SJSA1 (cell line): ENCODE measurements around the gene SERPINF2. TPM values are rescaled to one million over a fixed set of nuclear protein-coding genes. Genes with fewer than 3 reads are reported as not detected.
"Not testable (repeated sequence)": the region's sequence is repeated elsewhere in the genome, so short reads cannot be mapped to it uniquely, and the experiment has no call there.

ENCODE experiments used
- DNase-seq, 2 experiments: peaks; one replicate each; pipeline ENCODE4 v3.0.0-alpha.2; 2015 to 2020; ENCODE audit warnings: low spot score in 2 of 2, low read depth in 1 of 2
- H3K27ac ChIP-seq: fragments of 250-450 bp; sonication (Bioruptor Pico); 2 replicates; pipeline ENCODE4 v1.5.1; 2020; ENCODE audit warnings: mild to moderate bottlenecking, moderate library complexity
- H3K27me3 ChIP-seq: fragments of 250-450 bp; sonication (Bioruptor Pico); replicated peaks from 2 replicates; pipeline ENCODE4 v1.5.1; 2020; ENCODE audit warnings: mild to moderate bottlenecking, moderate library complexity
- H3K36me3 ChIP-seq: fragments of 250-450 bp; sonication (Bioruptor Pico); 2 replicates; pipeline ENCODE4 v1.5.1; 2020; ENCODE audit warnings: mild to moderate bottlenecking
- H3K4me1 ChIP-seq: fragments of 250-450 bp; sonication (Bioruptor Pico); replicated peaks from 2 replicates; pipeline ENCODE4 v1.6.1; 2021; ENCODE audit warnings: mild to moderate bottlenecking
- H3K4me3 ChIP-seq: fragments of 250-450 bp; sonication (Bioruptor Pico); 2 replicates; pipeline ENCODE4 v1.5.1; 2020; ENCODE audit warnings: mild to moderate bottlenecking
- H3K9me3 ChIP-seq: fragments of 250-450 bp; sonication (Bioruptor Pico); replicated peaks from 2 replicates; pipeline ENCODE4 v1.5.1; 2020; ENCODE audit warnings: mild to moderate bottlenecking
- total RNA-seq: library from RNA; depleted of rRNA; stranded (reverse); fragments of >200 nt; shearing (Covaris generic); gene quantifications from 2 replicates; pipeline ENCODE4 v1.2.3, GENCODE V29; 2014

The SERPINF2 gene
- total RNA-seq, 1 experiment from 2014 or later = not detected

DNA sequence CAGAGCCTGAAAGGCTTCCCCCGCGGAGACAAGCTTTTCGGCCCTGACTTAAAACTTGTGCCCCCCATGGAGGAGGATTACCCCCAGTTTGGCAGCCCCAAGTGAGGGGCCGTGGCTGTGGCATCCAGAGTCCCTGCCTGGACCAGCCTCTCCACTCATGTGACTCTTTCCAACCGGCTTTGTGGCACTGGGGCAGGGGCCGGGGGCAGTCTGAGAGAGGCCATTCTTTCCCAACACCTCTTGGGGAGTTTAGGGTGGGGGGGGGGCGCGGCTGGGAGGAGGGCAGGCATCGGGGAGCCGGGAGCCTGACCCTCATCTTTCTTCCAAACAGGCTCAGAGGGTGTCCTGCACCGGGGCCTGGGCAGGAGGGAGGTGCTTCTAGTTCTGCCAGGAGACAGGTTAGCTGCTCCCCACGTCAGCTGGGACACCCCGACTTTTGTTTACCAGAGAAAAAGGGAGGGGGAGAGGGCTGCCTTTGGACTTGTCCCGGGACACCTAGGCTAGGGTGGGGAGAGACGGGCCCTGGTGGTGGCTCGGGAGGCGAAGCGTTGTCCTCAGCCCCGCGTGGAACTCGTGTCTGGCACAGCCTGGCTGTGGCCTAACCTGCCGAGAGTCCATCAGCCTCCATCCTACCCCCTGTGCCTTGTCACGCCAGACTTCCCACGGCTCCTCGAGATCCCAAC, 11.9 kb downstream of the SERPINF2 start:
- no peak overlapping the region for H3K4me3 ChIP-seq
- no peaks in the 10 kb centered on the region for H3K27me3 ChIP-seq
- DNase-seq = no peak
- H3K27ac ChIP-seq = no peak overlapping the region
- H3K4me1 ChIP-seq = no peaks in the 10 kb centered on the region
- H3K9me3 ChIP-seq = no peaks in the 10 kb centered on the region
- H3K36me3 ChIP-seq = no peaks in the 10 kb centered on the region

DNA sequence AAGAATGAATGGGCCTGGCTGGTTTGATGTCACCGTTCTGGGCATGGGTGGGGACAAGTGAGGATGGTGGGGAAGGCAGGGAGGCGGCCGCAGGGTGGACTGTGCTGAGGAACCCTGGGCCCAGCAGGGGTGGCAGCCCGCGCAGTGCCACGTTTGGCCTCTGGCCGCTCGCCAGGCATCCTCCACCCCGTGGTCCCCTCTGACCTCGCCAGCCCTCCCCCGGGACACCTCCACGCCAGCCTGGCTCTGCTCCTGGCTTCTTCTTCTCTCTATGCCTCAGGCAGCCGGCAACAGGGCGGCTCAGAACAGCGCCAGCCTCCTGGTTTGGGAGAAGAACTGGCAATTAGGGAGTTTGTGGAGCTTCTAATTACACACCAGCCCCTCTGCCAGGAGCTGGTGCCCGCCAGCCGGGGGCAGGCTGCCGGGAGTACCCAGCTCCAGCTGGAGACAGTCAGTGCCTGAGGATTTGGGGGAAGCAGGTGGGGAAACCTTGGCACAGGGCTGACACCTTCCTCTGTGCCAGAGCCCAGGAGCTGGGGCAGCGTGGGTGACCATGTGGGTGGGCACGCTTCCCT, 12.7 kb downstream of the SERPINF2 start:
- no peak overlapping the region for H3K4me3 ChIP-seq
- no peaks in the 10 kb centered on the region for H3K4me1 ChIP-seq
- H3K27me3 ChIP-seq = no peaks in the 10 kb centered on the region
- no peaks in the 10 kb centered on the region for H3K9me3 ChIP-seq
- H3K36me3 ChIP-seq = no peaks in the 10 kb centered on the region
- no peak overlapping the region for H3K27ac ChIP-seq
- DNase-seq = no peak

DNA sequence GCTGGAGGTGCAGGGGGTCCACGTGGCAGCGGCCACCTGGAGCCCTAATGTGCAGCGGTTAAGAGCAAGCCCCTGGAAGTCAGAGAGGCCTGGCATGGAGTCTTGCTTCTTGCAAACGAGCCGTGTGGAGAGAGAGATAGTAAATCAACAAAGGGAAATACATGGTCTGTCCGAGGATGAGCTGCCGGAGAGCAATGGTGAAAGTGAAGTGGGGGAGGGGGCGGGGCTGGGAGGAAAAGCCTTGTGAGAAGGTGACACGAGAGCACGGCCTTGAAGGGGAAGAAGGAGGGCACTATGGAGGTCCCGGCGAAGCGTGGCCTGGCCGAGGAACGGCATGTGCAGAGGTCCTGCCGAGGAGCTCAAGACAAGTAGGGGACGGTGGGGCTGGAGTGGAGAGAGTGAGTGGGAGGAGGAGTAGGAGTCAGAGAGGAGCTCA, 13.2 kb downstream of the SERPINF2 start:
- no peaks in the 10 kb centered on the region for H3K9me3 ChIP-seq
- H3K27ac ChIP-seq = no peak overlapping the region
- H3K4me3 ChIP-seq = no peak overlapping the region
- H3K27me3 ChIP-seq = no peaks in the 10 kb centered on the region
- no peak for DNase-seq
- H3K4me1 ChIP-seq = no peaks in the 10 kb centered on the region
- no peaks in the 10 kb centered on the region for H3K36me3 ChIP-seq

DNA sequence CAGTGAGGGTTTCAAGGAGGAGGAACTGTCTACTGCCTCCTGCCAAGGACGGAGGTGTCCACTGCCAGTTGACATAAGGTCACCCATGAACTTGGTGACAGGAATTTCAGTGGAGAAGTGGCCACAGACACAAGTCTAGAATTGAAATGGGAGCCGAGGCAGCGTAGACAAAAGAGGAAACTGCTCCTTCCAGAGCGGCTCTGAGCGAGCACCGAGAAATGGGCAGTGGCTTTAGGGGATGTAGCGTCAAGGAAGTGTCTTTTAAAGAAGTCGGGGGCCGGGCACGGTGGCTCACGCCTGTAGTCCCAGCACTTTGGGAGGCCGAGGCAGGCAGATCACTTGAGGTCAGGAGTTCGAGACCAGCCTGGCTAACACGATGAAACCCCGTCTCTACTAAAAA, 16.1 kb downstream of the SERPINF2 start:
- Histone ChIP-seq H3K4me3 (no peak overlapping the region), H3K9me3 (no peaks in the 10 kb centered on the region), H3K4me1 (peaks cover 18% of the 10 kb centered on the region), H3K36me3 (no peaks in the 10 kb centered on the region), H3K27me3 (no peaks in the 10 kb centered on the region), H3K27ac (no peak overlapping the region)
- no peak for DNase-seq

DNA sequence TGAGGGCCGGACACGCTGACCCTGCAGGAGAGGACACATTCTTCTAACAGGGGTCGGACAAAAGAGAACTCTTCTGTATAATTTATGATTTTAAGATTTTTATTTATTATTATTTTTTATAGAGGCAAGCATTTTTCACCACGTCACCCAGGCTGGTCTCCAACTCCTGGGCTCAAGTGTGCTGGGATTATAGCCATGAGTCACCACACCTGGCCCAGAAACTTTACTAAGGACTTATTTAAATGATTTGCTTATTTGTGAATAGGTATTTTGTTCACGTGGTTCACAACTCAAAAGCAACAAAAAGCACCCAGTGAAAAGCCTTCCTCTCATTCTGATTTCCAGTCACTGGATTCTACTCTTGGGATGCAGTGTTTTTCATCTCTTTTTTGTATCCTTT, 16.9 kb downstream of the SERPINF2 start:
- Histone ChIP-seq H3K36me3 (no peaks in the 10 kb centered on the region), H3K4me1 (peaks cover 25% of the 10 kb centered on the region), H3K27me3 (no peaks in the 10 kb centered on the region), H3K4me3 (no peak overlapping the region), H3K27ac (no peak overlapping the region), H3K9me3 (no peaks in the 10 kb centered on the region)
- DNase-seq = no peak

DNA sequence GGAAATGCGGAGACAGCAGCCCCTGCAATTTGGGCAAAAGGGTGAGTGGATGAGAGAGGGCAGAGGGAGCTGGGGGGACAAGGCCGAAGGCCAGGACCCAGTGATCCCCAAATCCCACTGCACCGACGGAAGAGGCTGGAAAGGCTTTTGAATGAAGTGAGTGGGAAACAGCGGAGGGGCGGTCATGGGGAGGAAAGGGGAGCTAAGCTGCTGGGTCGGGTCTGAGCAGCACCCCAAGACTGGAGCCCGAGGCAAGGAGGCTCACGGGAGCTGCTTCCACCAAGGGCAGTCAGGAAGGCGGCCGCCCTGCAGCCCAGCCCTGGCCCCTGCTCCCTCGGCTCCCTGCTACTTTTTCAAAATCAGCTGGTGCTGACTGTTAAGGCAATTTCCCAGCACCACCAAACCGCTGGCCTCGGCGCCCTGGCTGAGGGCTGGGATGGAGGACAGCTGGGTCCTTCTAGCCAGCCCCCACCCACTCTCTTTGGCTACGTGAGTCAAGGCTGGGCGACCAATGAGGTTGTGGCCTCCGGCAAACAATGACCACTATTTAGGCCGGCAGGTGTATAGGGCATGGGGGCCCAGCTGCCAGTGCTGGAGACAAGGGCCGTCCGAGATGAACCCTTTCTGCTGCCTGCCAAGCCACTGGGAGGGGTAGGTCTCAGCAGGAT, 19.7 kb downstream of the SERPINF2 start:
- Histone ChIP-seq H3K4me3 (no peak overlapping the region), H3K4me1 (peaks cover 26% of the 10 kb centered on the region), H3K36me3 (no peaks in the 10 kb centered on the region), H3K27ac (no peak overlapping the region), H3K9me3 (no peaks in the 10 kb centered on the region), H3K27me3 (no peaks in the 10 kb centered on the region)
- DNase-seq = no peak

DNA sequence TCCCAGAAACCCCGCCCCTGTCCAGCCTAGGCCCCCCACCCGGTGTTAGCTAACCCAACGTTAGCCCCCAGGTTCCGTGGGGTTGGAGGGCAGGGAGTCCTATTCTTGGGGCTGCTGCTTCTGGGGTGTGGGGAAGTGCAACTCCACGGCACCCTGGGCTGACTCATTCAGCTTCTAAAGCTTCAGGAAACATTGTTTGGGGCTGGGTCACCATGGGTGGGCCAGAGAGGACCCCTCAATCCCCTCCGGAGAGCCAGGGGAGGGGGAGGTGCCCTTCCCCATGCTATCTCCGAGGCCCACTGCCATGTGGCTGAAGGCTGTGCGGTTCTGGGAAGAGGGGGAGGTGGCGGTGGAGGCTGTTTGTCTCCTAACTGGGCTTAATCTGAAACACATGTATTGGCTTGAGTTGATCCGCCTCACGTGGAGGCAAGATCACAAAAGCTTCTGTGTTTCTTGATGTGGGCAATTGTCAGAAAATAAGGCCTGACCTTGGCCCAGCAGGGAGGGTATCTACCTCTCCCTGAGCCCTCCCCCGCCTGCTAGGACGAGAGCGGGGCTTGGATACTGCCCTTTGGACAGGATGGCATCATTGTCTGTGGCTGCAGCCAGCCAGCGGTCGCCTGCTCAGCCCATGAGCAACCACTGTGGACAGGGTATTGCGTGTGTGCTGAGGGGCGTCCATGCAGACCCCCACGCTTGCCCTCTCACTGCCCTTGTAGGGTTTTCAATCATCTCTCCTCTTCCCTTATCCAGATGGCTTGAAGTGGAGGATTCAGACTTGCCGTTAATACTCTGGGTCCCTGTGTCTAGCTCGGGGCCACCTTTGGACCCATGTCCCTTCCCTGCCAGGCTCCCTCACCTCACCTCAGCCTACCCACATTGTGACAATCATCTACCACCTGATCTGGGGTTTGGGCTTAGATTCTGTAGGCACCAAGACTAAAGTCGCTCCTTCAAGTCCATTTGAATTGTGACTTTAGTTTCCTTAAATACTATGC, 20.5 kb downstream of the SERPINF2 start:
- no peak overlapping the region for H3K27ac ChIP-seq
- H3K9me3 ChIP-seq = no peaks in the 10 kb centered on the region
- peak; percentile 57 to 64 for DNase-seq
- peaks cover 26% of the 10 kb centered on the region for H3K4me1 ChIP-seq
- H3K36me3 ChIP-seq = no peaks in the 10 kb centered on the region
- H3K4me3 ChIP-seq = no peak overlapping the region
- H3K27me3 ChIP-seq = no peaks in the 10 kb centered on the region

DNA sequence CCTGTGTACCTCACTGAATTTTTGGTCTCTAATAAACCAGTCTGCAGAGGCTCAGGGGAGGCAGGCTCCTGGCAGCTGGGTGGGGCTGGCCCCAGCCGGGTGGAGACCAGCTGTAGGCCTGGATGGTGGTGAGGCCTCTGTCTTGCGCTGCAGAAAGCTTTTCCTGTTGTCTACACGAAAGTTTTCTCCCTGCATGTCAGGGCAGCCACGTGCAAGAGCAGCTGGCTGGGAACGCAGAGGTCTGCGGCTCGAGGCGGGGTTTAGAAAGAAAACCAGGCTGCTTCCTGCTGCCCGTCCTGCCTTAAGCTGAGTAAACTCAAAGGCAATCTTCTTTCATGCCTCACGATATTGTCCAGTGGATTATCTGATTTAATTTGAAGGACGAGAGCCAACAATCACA, 21.6 kb downstream of the SERPINF2 start:
- peaks cover 26% of the 10 kb centered on the region for H3K4me1 ChIP-seq
- H3K27ac ChIP-seq = no peak overlapping the region
- DNase-seq = peak in 1 of 2 experiments; percentile 33
- H3K27me3 ChIP-seq = no peaks in the 10 kb centered on the region
- no peaks in the 10 kb centered on the region for H3K36me3 ChIP-seq
- no peaks in the 10 kb centered on the region for H3K9me3 ChIP-seq
- no peak overlapping the region for H3K4me3 ChIP-seq

DNA sequence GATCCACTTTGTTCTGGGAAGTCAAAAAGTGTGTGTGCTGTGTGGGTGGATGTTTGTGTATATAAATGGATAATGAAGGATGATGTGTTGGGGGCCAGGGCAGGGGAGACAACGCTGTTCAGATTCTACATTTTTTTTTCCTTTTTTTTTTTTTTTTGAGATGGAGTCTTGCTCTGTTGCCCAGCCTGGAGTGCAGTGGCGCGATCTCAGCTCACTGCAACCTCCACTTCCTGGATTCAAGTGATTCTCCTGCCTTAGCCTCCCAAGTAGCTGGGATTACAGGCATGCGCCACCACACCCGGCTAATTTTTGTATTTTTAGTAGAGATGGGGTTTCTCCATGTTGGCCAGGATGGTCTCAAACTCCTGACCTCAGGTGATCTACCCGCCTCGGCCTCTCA, 22.0 kb downstream of the SERPINF2 start:
- DNase-seq, H3K27me3 ChIP-seq, H3K36me3 ChIP-seq, H3K27ac ChIP-seq, H3K4me3 ChIP-seq, H3K9me3 ChIP-seq: not testable (repeated sequence)
- peaks cover 28% of the 10 kb centered on the region for H3K4me1 ChIP-seq

DNA sequence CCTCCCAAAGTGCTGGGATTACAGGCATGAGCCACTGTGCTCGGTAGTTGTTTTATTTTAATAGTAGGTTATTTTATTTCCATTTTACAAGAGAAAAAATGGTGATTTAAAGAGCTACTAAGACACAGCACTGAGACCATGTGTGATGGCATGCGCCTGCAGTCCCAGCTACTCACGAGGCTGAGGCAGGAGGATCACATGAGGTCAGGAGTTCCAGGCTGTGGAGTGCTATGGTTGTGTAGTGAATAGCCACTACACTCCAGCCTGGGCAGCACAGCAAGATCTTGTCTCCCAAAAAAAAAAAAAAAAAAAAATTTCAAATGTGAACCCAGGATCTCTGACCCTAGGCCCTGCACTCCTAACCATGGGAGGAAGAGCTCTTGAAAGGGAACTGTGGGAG, 22.9 kb downstream of the SERPINF2 start:
- Histone ChIP-seq H3K27me3 (no peaks in the 10 kb centered on the region), H3K4me1 (peaks cover 31% of the 10 kb centered on the region), H3K4me3 (no peak overlapping the region), H3K36me3 (no peaks in the 10 kb centered on the region), H3K27ac (no peak overlapping the region), H3K9me3 (no peaks in the 10 kb centered on the region)
- DNase-seq = no peak

DNA sequence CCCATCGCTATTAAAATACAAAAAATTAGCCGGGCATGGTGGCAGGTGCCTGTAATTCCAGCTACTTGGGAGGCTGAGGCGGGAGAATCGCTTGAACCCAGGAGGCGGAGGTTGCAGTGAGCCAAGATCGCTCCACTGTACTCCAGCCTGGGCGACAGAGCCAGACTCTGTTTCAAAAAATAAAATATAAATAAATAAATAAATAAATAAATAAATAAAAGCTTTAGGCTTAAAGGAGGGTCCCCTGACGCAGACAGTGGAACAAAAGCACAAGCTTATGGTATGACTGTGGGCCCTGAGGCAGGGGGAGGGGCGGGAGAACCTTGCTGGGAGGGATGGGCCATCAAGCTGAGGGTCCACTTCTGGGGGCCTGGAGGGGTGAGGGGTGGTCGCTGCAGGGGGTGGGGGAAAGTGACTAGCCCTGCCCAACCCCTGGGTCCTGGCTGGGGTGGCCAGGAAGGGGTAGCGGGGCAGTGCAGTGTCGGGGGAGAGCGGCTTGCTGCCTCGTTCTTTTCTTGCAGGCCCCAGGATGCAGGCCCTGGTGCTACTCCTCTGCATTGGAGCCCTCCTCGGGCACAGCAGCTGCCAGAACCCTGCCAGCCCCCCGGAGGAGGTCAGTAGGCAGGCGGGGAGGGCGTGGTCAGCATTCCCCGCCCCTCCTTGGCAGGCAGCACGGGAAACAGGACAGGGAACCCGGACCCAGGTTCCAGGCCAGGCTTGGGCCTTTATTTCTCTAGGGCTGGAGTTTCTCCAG, 23.9 kb downstream of the SERPINF2 start:
- Histone ChIP-seq H3K9me3 (no peaks in the 10 kb centered on the region), H3K4me3 (no peak overlapping the region), H3K36me3 (no peaks in the 10 kb centered on the region), H3K4me1 (peaks cover 31% of the 10 kb centered on the region), H3K27me3 (no peaks in the 10 kb centered on the region), H3K27ac (no peak overlapping the region)
- DNase-seq = no peak

DNA sequence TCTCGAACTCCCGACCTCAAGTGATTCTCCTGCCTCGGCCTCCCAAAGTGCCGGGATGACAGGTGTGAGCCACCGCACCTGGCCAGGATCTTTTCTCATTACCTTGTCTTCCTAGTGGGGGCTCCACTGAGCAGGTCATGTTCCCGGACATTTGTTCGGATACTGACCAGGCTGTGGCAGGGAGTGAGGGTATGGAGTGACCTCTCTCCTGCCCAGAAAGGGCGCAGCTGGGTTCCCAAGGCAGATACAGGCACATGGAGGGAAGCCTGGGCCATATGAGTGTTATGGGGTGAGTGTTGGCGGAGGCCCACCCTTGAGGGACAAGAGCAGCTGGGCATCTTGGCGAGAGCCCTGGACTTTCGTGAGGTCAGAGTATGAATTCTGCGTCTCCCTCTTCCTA, 24.7 kb downstream of the SERPINF2 start:
- H3K4me1 ChIP-seq = peaks cover 28% of the 10 kb centered on the region
- H3K36me3 ChIP-seq = no peaks in the 10 kb centered on the region
- no peak for DNase-seq
- no peaks in the 10 kb centered on the region for H3K27me3 ChIP-seq
- no peak overlapping the region for H3K27ac ChIP-seq
- no peaks in the 10 kb centered on the region for H3K9me3 ChIP-seq
- H3K4me3 ChIP-seq = no peak overlapping the region
